ENCODE data around the gene RASL12. TPM values are rescaled to one million over a fixed set of nuclear protein-coding genes. Genes with fewer than 3 reads are reported as not detected.

RASL12 gene
- total RNA-seq (10 to 100 TPM in 2 of 7 donors, 1 to 10 TPM in 5; 8.3 to 38.5 (median 9.4) TPM), polyA plus RNA-seq (1 to 10 TPM; 2.7 to 6.5 (median 6.1) TPM)
- long read RNA-seq, donor 1, transcript RASL12-201 (5 exons, 2,640 nt), result major isoform, 9 of 9 reads
- long read RNA-seq, donor 1, partial matches to known transcripts, result 0 of 9 reads
- long read RNA-seq, donor 1, other reads (novel, unspliced or antisense), result 0 of 9 reads
- long read RNA-seq, donor 2, transcript RASL12-201 (5 exons, 2,640 nt), result major isoform, 11 of 11 reads
- long read RNA-seq, donor 2, partial matches to known transcripts, result 0 of 11 reads
- long read RNA-seq, donor 2, other reads (novel, unspliced or antisense), result 0 of 11 reads

GRCh38 chr15:65067645-65068402 is at the start of gene RASL12:
Gene RASL12 (minus strand): TSS chr15:65067991. CDS start chr15:65067835, 156 bp downstream.
- H3K27me3 ChIP-seq (replicated peaks in 1 of 7), result peaks cover 0 to 56% (median 23%) of the 10 kb centered on the region in 7 donors
- no peak for DNase-seq
- TF ChIP-seq POLR2A (IDR thresholded peaks at IDR 0.05) (no peak), POLR2AphosphoS5 (IDR thresholded peaks at IDR 0.05) (peak in 1 of 3 donors; percentile 29)
- H3K4me1 ChIP-seq, result peaks cover 0 to 38% (median 4%) of the 10 kb centered on the region in 6 donors
- no peaks in the 10 kb centered on the region for H3K9me3 ChIP-seq
- intact Hi-C loops (cut with DNase I; ENCODE audit: low total_unique reads), result no loop called here
- peak within 1 kb of the TSS in 7 of 8 donors; percentile 26 to 64 (median 37) for H3K4me3 ChIP-seq
- peak within 1 kb of the TSS; percentile 35 to 82 (median 74) for H3K27ac ChIP-seq
- WGBS, 5 donors, result 6 to 10% (median 7%) methylated on average over 12 to 66 of the region's 66 CpGs
- H3K36me3 ChIP-seq, result no peaks in the 10 kb centered on the region

- Histone ChIP-seq H3K27me3 (replicated peaks in 1 of 7) (no peaks in the 10 kb centered on the region), H3K9me3 (no peaks in the 10 kb centered on the region), H3K4me3 (no peak overlapping the region), H3K27ac (no peak overlapping the region), H3K36me3 (peaks cover 4 to 95% (median 53%) of the 10 kb centered on the region in 6 donors), H3K4me1 (no peaks in the 10 kb centered on the region)
- no peak for TF ChIP-seq POLR2A (IDR thresholded peaks at IDR 0.05)
- no peak for TF ChIP-seq POLR2AphosphoS5 (IDR thresholded peaks at IDR 0.05)
- TF ChIP-seq CTCF (IDR thresholded peaks at IDR 0.05 in 8 of 11, conservative IDR thresholded peaks at IDR 0.05 in 3 of 11), result no peak
- DNase-seq, result no peak
- intact Hi-C loops (cut with DNase I; ENCODE audit: low total_unique reads), result no loop called here
- WGBS, 5 donors, result 90 to 94% (median 93%) methylated on average over 5 of the region's 5 CpGs
Observed at GRCh38 chr15:65115542-65115941, 47.8 kb upstream of the RASL12 start.

GRCh38 chr15:65115086-65115485 is 47.3 kb upstream of the RASL12 start, which contains the start of gene UBAP1L:
Gene UBAP1L (minus strand): TSS chr15:65115200. CDS start chr15:65106215, 8,985 bp downstream.
- Histone ChIP-seq H3K27me3 (replicated peaks in 1 of 7) (no peaks in the 10 kb centered on the region), H3K4me3 (no peak within 1 kb of the TSS), H3K36me3 (peaks cover 4 to 90% (median 52%) of the 10 kb centered on the region in 6 donors), H3K27ac (no peak within 1 kb of the TSS), H3K4me1 (no peaks in the 10 kb centered on the region), H3K9me3 (no peaks in the 10 kb centered on the region)
- TF ChIP-seq CTCF (IDR thresholded peaks at IDR 0.05 in 8 of 11, conservative IDR thresholded peaks at IDR 0.05 in 3 of 11) (no peak), POLR2AphosphoS5 (IDR thresholded peaks at IDR 0.05) (no peak), POLR2A (IDR thresholded peaks at IDR 0.05) (no peak)
- DNase-seq, result no peak
- intact Hi-C loops (cut with DNase I; ENCODE audit: low total_unique reads), result no loop called here
- WGBS, 5 donors, result 92 to 96% (median 95%) methylated on average over 2 of the region's 2 CpGs

GRCh38 chr15:65110676-65111292 is 43.0 kb upstream of the RASL12 start:
- H3K4me1 ChIP-seq, result no peaks in the 10 kb centered on the region
- H3K4me3 ChIP-seq, result no peak overlapping the region
- H3K27me3 ChIP-seq (replicated peaks in 1 of 7), result no peaks in the 10 kb centered on the region
- TF ChIP-seq POLR2A (IDR thresholded peaks at IDR 0.05), result no peak
- TF ChIP-seq CTCF (IDR thresholded peaks at IDR 0.05 in 8 of 11, conservative IDR thresholded peaks at IDR 0.05 in 3 of 11), result no peak
- TF ChIP-seq POLR2AphosphoS5 (IDR thresholded peaks at IDR 0.05), result no peak
- DNase-seq, result no peak
- intact Hi-C loops (cut with DNase I; ENCODE audit: low total_unique reads), result no loop called here
- no peaks in the 10 kb centered on the region for H3K9me3 ChIP-seq
- H3K36me3 ChIP-seq, result peaks cover 0 to 64% (median 19%) of the 10 kb centered on the region in 6 donors
- 54 to 75% (median 63%) methylated on average over 3 of the region's 3 CpGs for WGBS, 5 donors
- H3K27ac ChIP-seq, result peak overlapping the region in 1 of 8 donors; percentile 21

Data from spleen (tissue), 13 donors.